Mesendoderm (in vitro differentiated cells): ENCODE measurements around the gene TMA7.
"Not testable (repeated sequence)": the region's sequence is repeated elsewhere in the genome, so short reads cannot be mapped to it uniquely, and the experiment has no call there.

ENCODE experiments used
- DNase-seq: peaks from one replicate; pipeline ENCODE4 v3.0.0; 2013
- H2AK5ac ChIP-seq: 2 replicates; pipeline ENCODE4 v1.6.1; 2013; ENCODE audit warnings: low read length, inconsistent platforms
- H2BK120ac ChIP-seq: 2 replicates; pipeline ENCODE4 v1.6.1; 2013; ENCODE audit warnings: low read depth, mild to moderate bottlenecking, low read length, moderate library complexity, mixed read lengths
- H2BK15ac ChIP-seq: replicated peaks from 2 replicates; pipeline ENCODE4 v1.6.1; 2013; ENCODE audit warnings: low read depth, mild to moderate bottlenecking, moderate library complexity
- H2BK5ac ChIP-seq: 2 replicates; pipeline ENCODE4 v1.6.1; 2013; ENCODE audit warnings: low read length, inconsistent platforms
- H3K18ac ChIP-seq: 2 replicates; pipeline ENCODE4 v1.6.1; 2013; ENCODE audit warnings: mild to moderate bottlenecking, low read length, mixed read lengths
- H3K23ac ChIP-seq: one replicate; pipeline ENCODE4 v1.6.1; 2013; ENCODE audit warnings: low read length
- H3K27ac ChIP-seq: 2 replicates; pipeline ENCODE4 v1.5.1; 2013; ENCODE audit warnings: low read depth, mild to moderate bottlenecking, inconsistent platforms, low read length, moderate library complexity
- H3K27me3 ChIP-seq: 2 replicates; pipeline ENCODE4 v1.6.1; 2013; ENCODE audit warnings: low read length, control low read depth, mild to moderate bottlenecking, inconsistent platforms; ENCODE audit not compliant: insufficient read depth, poor library complexity
- H3K36me3 ChIP-seq: 2 replicates; pipeline ENCODE4 v1.6.1; 2013; ENCODE audit warnings: low read length, inconsistent platforms; ENCODE audit not compliant: control insufficient read depth, insufficient read depth
- H3K4ac ChIP-seq: one replicate; pipeline ENCODE4 v1.6.1; 2013; ENCODE audit warnings: low read depth, mild to moderate bottlenecking, low read length, moderate library complexity
- H3K4me1 ChIP-seq: 2 replicates; pipeline ENCODE4 v1.6.1; 2013; ENCODE audit warnings: low read depth, low read length, inconsistent platforms; ENCODE audit not compliant: control insufficient read depth
- H3K4me2 ChIP-seq: 2 replicates; pipeline ENCODE4 v1.6.1; 2013; ENCODE audit warnings: low read length
- H3K4me3 ChIP-seq: 2 replicates; pipeline ENCODE4 v1.5.1; 2013; ENCODE audit warnings: mild to moderate bottlenecking, low read length
- H3K56ac ChIP-seq: one replicate; pipeline ENCODE4 v1.6.1; 2013; ENCODE audit warnings: low read length
- H3K79me1 ChIP-seq: 2 replicates; pipeline ENCODE4 v1.6.1; 2013; ENCODE audit warnings: low read length, inconsistent platforms
- H3K79me2 ChIP-seq: 2 replicates; pipeline ENCODE4 v1.6.1; 2013; ENCODE audit warnings: mild to moderate bottlenecking, low read length; ENCODE audit not compliant: control insufficient read depth, insufficient read depth
- H3K9ac ChIP-seq: 2 replicates; pipeline ENCODE4 v1.6.1; 2013; ENCODE audit warnings: low read length, inconsistent platforms
- H4K5ac ChIP-seq: one replicate; pipeline ENCODE4 v1.6.1; 2013; ENCODE audit warnings: low read length
- H4K8ac ChIP-seq: one replicate; pipeline ENCODE4 v1.6.1; 2013; ENCODE audit warnings: low read depth, mild to moderate bottlenecking, control low read depth, low read length, moderate library complexity
- WGBS: extraction: QIAGEN DNeasy Blood & Tissue Kit; methylation state at CpG from one replicate; pipeline ENCODE4 v1.1.7; 2013; ENCODE audit warnings: low lambda C conversion rate, missing lambda C conversion rate; ENCODE audit not compliant: insufficient coverage; ENCODE audit errors: extremely low coverage; 5-methylcytosine and 5-hydroxymethylcytosine counted together

TMA7 gene

GRCh38 chr3:48459331-48459730 is 19.3 kb downstream of the TMA7 start:
- Histone ChIP-seq H3K79me1 (no peaks in the 10 kb centered on the region), H3K9ac (no peak overlapping the region), H3K18ac (no peak overlapping the region), H4K5ac (no peak overlapping the region), H2BK5ac (no peak overlapping the region), H3K56ac (no peak overlapping the region), H2AK5ac (no peak overlapping the region), H3K4me3 (no peak overlapping the region), H3K27ac (no peak overlapping the region), H2BK120ac (no peak overlapping the region), H3K4ac (no peak overlapping the region), H3K79me2 (no peaks in the 10 kb centered on the region), H2BK15ac (no peak overlapping the region), H3K27me3 (no peaks in the 10 kb centered on the region), H3K4me1 (no peaks in the 10 kb centered on the region), H3K36me3 (peaks cover 13% of the 10 kb centered on the region), H4K8ac (no peak overlapping the region), H3K23ac (no peak overlapping the region), H3K4me2 (no peak overlapping the region)
- no peak for DNase-seq
- WGBS: no CpG with 5 or more reads among the region's 3 CpGs

GRCh38 chr3:48459773-48460516 is 19.9 kb downstream of the TMA7 start:
- no peaks in the 10 kb centered on the region for H3K79me1 ChIP-seq
- no peaks in the 10 kb centered on the region for H3K27me3 ChIP-seq
- DNase-seq: no peak
- H3K4me1 ChIP-seq: no peaks in the 10 kb centered on the region
- H3K36me3 ChIP-seq: peaks cover 12% of the 10 kb centered on the region
- H3K79me2 ChIP-seq: no peaks in the 10 kb centered on the region
- no peak overlapping the region for H3K4ac ChIP-seq
- no peak overlapping the region for H4K8ac ChIP-seq
- H2BK120ac ChIP-seq: no peak overlapping the region
- no peak overlapping the region for H2BK5ac ChIP-seq
- H3K4me3 ChIP-seq: no peak overlapping the region
- H4K5ac ChIP-seq: no peak overlapping the region
- no peak overlapping the region for H3K27ac ChIP-seq
- no CpG with 5 or more reads among the region's 7 CpGs for WGBS
- H3K18ac ChIP-seq: no peak overlapping the region
- no peak overlapping the region for H2BK15ac ChIP-seq
- H3K23ac ChIP-seq: no peak overlapping the region
- H3K56ac ChIP-seq: no peak overlapping the region
- no peak overlapping the region for H3K9ac ChIP-seq
- H3K4me2 ChIP-seq: no peak overlapping the region
- H2AK5ac ChIP-seq: no peak overlapping the region

GRCh38 chr3:48460517-48460902 is 20.5 kb downstream of the TMA7 start:
- no peak overlapping the region for H3K27ac ChIP-seq
- no peak overlapping the region for H3K4ac ChIP-seq
- H4K5ac ChIP-seq: no peak overlapping the region
- H3K79me1 ChIP-seq: no peaks in the 10 kb centered on the region
- no peak overlapping the region for H2AK5ac ChIP-seq
- no peak overlapping the region for H3K4me3 ChIP-seq
- no peaks in the 10 kb centered on the region for H3K79me2 ChIP-seq
- H3K27me3 ChIP-seq: no peaks in the 10 kb centered on the region
- H4K8ac ChIP-seq: no peak overlapping the region
- no peak overlapping the region for H3K9ac ChIP-seq
- H2BK15ac ChIP-seq: no peak overlapping the region
- H2BK120ac ChIP-seq: no peak overlapping the region
- peaks cover 10% of the 10 kb centered on the region for H3K36me3 ChIP-seq
- no peak overlapping the region for H3K4me2 ChIP-seq
- no peak overlapping the region for H3K56ac ChIP-seq
- WGBS: no CpG with 5 or more reads among the region's 3 CpGs
- no peak for DNase-seq
- no peak overlapping the region for H3K18ac ChIP-seq
- no peaks in the 10 kb centered on the region for H3K4me1 ChIP-seq
- no peak overlapping the region for H3K23ac ChIP-seq
- no peak overlapping the region for H2BK5ac ChIP-seq

GRCh38 chr3:48461767-48462166 is 21.7 kb downstream of the TMA7 start:
- not testable (repeated sequence) for H2BK5ac ChIP-seq, H3K27me3 ChIP-seq, H3K56ac ChIP-seq, H4K5ac ChIP-seq, H3K9ac ChIP-seq, H3K23ac ChIP-seq, H3K79me1 ChIP-seq, H2BK15ac ChIP-seq, H3K4me2 ChIP-seq, H3K4me1 ChIP-seq, H3K18ac ChIP-seq, H3K4me3 ChIP-seq, H3K4ac ChIP-seq, H3K27ac ChIP-seq, H2BK120ac ChIP-seq, DNase-seq, H3K79me2 ChIP-seq, H4K8ac ChIP-seq, H2AK5ac ChIP-seq
- peaks cover 10% of the 10 kb centered on the region for H3K36me3 ChIP-seq
- no CpG with 5 or more reads among the region's 7 CpGs for WGBS

GRCh38 chr3:48463703-48464102 is 23.6 kb downstream of the TMA7 start:
- no peak for DNase-seq
- Histone ChIP-seq H2BK5ac (no peak overlapping the region), H3K18ac (no peak overlapping the region), H3K9ac (no peak overlapping the region), H3K4ac (no peak overlapping the region), H4K8ac (no peak overlapping the region), H3K23ac (no peak overlapping the region), H2BK15ac (no peak overlapping the region), H3K56ac (no peak overlapping the region), H4K5ac (no peak overlapping the region), H3K79me2 (no peaks in the 10 kb centered on the region), H3K79me1 (no peaks in the 10 kb centered on the region), H3K4me1 (peaks cover 2% of the 10 kb centered on the region), H3K4me2 (no peak overlapping the region), H3K27ac (no peak overlapping the region), H2AK5ac (no peak overlapping the region), H2BK120ac (no peak overlapping the region), H3K36me3 (peaks cover 7% of the 10 kb centered on the region), H3K4me3 (no peak overlapping the region), H3K27me3 (no peaks in the 10 kb centered on the region)
- WGBS: no CpG with 5 or more reads among the region's 9 CpGs

- Histone ChIP-seq H3K18ac (no peak overlapping the region), H3K27me3 (no peaks in the 10 kb centered on the region), H3K23ac (no peak overlapping the region), H3K56ac (no peak overlapping the region), H4K8ac (no peak overlapping the region), H3K9ac (no peak overlapping the region), H4K5ac (no peak overlapping the region), H3K4me3 (no peak overlapping the region), H2AK5ac (no peak overlapping the region), H3K79me2 (peaks cover 1% of the 10 kb centered on the region), H3K4me1 (peaks cover 2% of the 10 kb centered on the region), H2BK120ac (no peak overlapping the region), H3K27ac (no peak overlapping the region), H2BK15ac (no peak overlapping the region), H2BK5ac (no peak overlapping the region), H3K79me1 (peaks cover 5% of the 10 kb centered on the region), H3K4ac (no peak overlapping the region), H3K4me2 (no peak overlapping the region), H3K36me3 (peaks cover 4% of the 10 kb centered on the region)
- no peak for DNase-seq
- no CpG with 5 or more reads among the region's 17 CpGs for WGBS
Observed at GRCh38 chr3:48464713-48465221, 24.7 kb downstream of the TMA7 start.
